AG04449 (cell line): ENCODE data around the gene PCDHGB4.

Source experiments
- CTCF ChIA-PET: fragments of 350-600 bp; formaldehyde crosslinking; extraction: SDS; loops from one replicate; lab custom pipeline; 2021; ENCODE audit warnings: antibody characterized with exemption; lab: Yijun Ruan, JAX
- POLR2A ChIA-PET: fragments of 400-600, 350-600 bp; formaldehyde crosslinking; extraction: SDS; loops from one replicate; lab custom pipeline; 2020; ENCODE audit warnings: antibody characterized with exemption, inconsistent platforms; lab: Yijun Ruan, JAX
- DNase-seq: peaks from one replicate; pipeline ENCODE4 v3.0.0-alpha.2; 2010; ENCODE audit warnings: low read depth, low spot score
- H3K4me3 ChIP-seq: 2 replicates; pipeline ENCODE4 v1.5.1; 2011; ENCODE audit warnings: low read depth, mild to moderate bottlenecking, control low read depth, low read length
- CTCF ChIP-seq: IDR thresholded peaks from one replicate; pipeline ENCODE4 v1.5.1; 2011; ENCODE audit warnings: mild to moderate bottlenecking, moderate library complexity, low read length, control low read depth, inconsistent platforms; ENCODE audit not compliant: insufficient read depth; ENCODE audit errors: missing control alignments

The PCDHGB4 gene

GRCh38 chr5:141355641-141356040, 31.9 kb upstream of the PCDHGB4 start:
- no peak for TF ChIP-seq CTCF
- ChIA-PET POLR2A (no interaction called here), CTCF (interaction anchor here (1.0 to 3.7 kb wide), 17 partner anchors 8 to 212 kb away, joined by 3 to 37 read pairs (median 6); partner anchors contain the start of genes PCDHGA1, PCDHGA2, PCDHGA3 and PCDHGA5)
- no peak overlapping the region; the same call in 1 of the 2 replicates for H3K4me3 ChIP-seq
- DNase-seq = no peak

GRCh38 chr5:141356133-141356532, 31.4 kb upstream of the PCDHGB4 start:
- no peak for TF ChIP-seq CTCF
- ChIA-PET POLR2A (no interaction called here), CTCF (interaction anchor here (1.0 to 3.7 kb wide), 12 partner anchors 9 to 211 kb away, joined by 3 to 37 read pairs (median 6); partner anchors contain the start of genes PCDHGA2, PCDHGA3 and PCDHGB3)
- no peak for DNase-seq
- no peak overlapping the region for H3K4me3 ChIP-seq

GRCh38 chr5:141356950-141357349, 30.5 kb upstream of the PCDHGB4 start:
- no peak overlapping the region for H3K4me3 ChIP-seq
- POLR2A ChIA-PET = no interaction called here
- no peak for TF ChIP-seq CTCF
- CTCF ChIA-PET = interaction anchor here (1.1 to 3.9 kb wide), 3 partner anchors 37 to 206 kb away, joined by 3 to 32 read pairs (median 5); no protein-coding TSS in a partner anchor
- DNase-seq = no peak

GRCh38 chr5:141359790-141360426, 27.6 kb upstream of the PCDHGB4 start, which contains the start of gene PCDHGB2:
Gene PCDHGB2 (plus strand): TSS chr5:141359994. CDS start chr5:141360136, 142 bp downstream.
- ChIA-PET CTCF (interaction anchor here (0.8 to 3.9 kb wide), 7 partner anchors 10 to 206 kb away, joined by 3 to 32 read pairs (median 9); partner anchors contain the start of genes PCDHGA3, PCDHGB1 and PCDHGB3), POLR2A (no interaction called here)
- peak within 1 kb of the TSS; percentile 53 for H3K4me3 ChIP-seq
- no peak for DNase-seq
- TF ChIP-seq CTCF = peak; percentile 15

- no peak for TF ChIP-seq CTCF
- ChIA-PET CTCF (interaction anchor here (0.8 to 3.9 kb wide), 6 partner anchors 10 to 205 kb away, joined by 3 to 32 read pairs (median 10); partner anchors contain the start of genes PCDHGA3, PCDHGB1 and PCDHGB3), POLR2A (no interaction called here)
- H3K4me3 ChIP-seq = peak overlapping the region; percentile 53; the same call in 1 of the 2 replicates
- DNase-seq = no peak
These were observed 26.8 kb upstream of the PCDHGB4 start for GRCh38 chr5:141360685-141361084.

GRCh38 chr5:141362719-141363118, 24.8 kb upstream of the PCDHGB4 start:
- H3K4me3 ChIP-seq = no peak overlapping the region
- TF ChIP-seq CTCF = no peak
- ChIA-PET POLR2A (no interaction called here), CTCF (interaction anchor here (1.1 to 3.5 kb wide), 5 partner anchors 9 to 204 kb away, joined by 3 to 27 read pairs (median 4); partner anchors contain the start of gene PCDHGB1)
- no peak for DNase-seq
